ENCODE measurements around the gene ZSCAN4.

Gene ZSCAN4

GRCh38 chr19:57675881-57676280, 7.1 kb downstream of the ZSCAN4 start:
- DNase-seq (ENCODE audit: low read depth in 2 of 2) = no peak

- no peak for DNase-seq (ENCODE audit: low read depth in 2 of 2)
Observed at GRCh38 chr19:57682226-57682766, 13.6 kb downstream of the ZSCAN4 start.

GRCh38 chr19:57686727-57687126, 18.0 kb downstream of the ZSCAN4 start:
- DNase-seq (ENCODE audit: low read depth in 2 of 2) = no peak

- no peak for DNase-seq (ENCODE audit: low read depth in 2 of 2)
Observed at GRCh38 chr19:57687363-57688010, 18.8 kb downstream of the ZSCAN4 start.

GRCh38 chr19:57688011-57688763, 19.5 kb downstream of the ZSCAN4 start:
- no peak for DNase-seq (ENCODE audit: low read depth in 2 of 2)

GRCh38 chr19:57689750-57690149, 21.0 kb downstream of the ZSCAN4 start:
- no peak for DNase-seq (ENCODE audit: low read depth in 2 of 2)

GRCh38 chr19:57701625-57702024, 32.9 kb downstream of the ZSCAN4 start:
- DNase-seq (ENCODE audit: low read depth in 2 of 2) = no peak

GRCh38 chr19:57706346-57706745, 37.6 kb downstream of the ZSCAN4 start:
- DNase-seq (ENCODE audit: low read depth in 2 of 2) = no peak

GRCh38 chr19:57708641-57709361, 40.1 kb downstream of the ZSCAN4 start, which contains the start of gene ZNF154:
ZNF154 (minus strand) TSS chr19:57709204; CDS start chr19:57708971, 233 bp downstream.
- DNase-seq (ENCODE audit: low read depth in 2 of 2) = peak; percentile 11 to 13

- no peak for DNase-seq (ENCODE audit: low read depth in 2 of 2)
Observed at GRCh38 chr19:57709616-57710015, 40.9 kb downstream of the ZSCAN4 start.

GRCh38 chr19:57712222-57712621, 43.5 kb downstream of the ZSCAN4 start:
- DNase-seq (ENCODE audit: low read depth in 2 of 2) = no peak

GRCh38 chr19:57719424-57719823, 50.7 kb downstream of the ZSCAN4 start:
- DNase-seq (ENCODE audit: low read depth in 2 of 2) = no peak

- DNase-seq (ENCODE audit: low read depth in 2 of 2) = no peak
Observed at GRCh38 chr19:57719901-57720519, 51.3 kb downstream of the ZSCAN4 start.

GRCh38 chr19:57720878-57721277, 52.1 kb downstream of the ZSCAN4 start:
- DNase-seq (ENCODE audit: low read depth in 2 of 2) = no peak

Data from stimulated activated CD8-positive, alpha-beta memory T cell treated with anti-CD3 and anti-CD28 coated beads, Interleukin-15, amount 100 ng/mL, for 4 hours (primary cell).